Stimulated activated CD8-positive, alpha-beta memory T cell treated with anti-CD3 and anti-CD28 coated beads, Interleukin-7, amount 100 ng/mL, for 24 hours (primary cell): ENCODE measurements around the gene CEP112.

ENCODE experiments used
- DNase-seq: peaks from one replicate; pipeline ENCODE4 v3.0.0-alpha.2; 2020; ENCODE audit warnings: low read depth

CEP112 gene

DNA sequence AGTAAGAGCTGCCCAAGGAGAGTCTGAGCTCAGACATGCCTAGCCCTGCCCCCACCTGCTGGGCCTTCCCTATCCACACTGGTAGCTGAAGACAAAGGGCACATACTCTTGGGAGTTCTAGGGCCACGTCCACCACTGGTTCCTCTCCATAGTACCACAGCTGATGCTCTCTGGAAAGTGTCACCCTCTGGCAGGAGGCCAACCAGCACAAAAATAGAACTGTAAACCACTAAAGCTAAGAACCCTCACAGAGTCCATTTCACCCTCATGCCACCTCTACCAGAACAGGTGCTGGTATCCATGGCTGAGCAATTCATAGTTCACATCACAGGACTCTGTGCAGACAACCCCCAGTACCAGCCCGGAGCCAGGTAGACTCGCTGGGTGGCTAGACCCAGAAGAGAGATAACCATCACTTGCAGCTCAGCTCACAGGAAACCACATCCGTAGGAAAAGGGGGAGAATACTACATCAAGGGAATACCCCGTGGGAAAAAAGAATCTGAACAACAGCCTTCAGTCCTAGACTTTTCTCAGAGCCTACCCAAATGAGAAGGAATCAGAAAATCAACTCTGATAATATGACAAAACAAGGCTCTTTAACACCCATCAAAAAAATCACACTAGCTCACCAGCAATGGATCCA, 115.3 kb downstream of the CEP112 start:
- DNase-seq = no peak

- DNase-seq = no peak
Observed at GRCh38 chr17:66073384-66073783, 118.5 kb downstream of the CEP112 start.

DNA sequence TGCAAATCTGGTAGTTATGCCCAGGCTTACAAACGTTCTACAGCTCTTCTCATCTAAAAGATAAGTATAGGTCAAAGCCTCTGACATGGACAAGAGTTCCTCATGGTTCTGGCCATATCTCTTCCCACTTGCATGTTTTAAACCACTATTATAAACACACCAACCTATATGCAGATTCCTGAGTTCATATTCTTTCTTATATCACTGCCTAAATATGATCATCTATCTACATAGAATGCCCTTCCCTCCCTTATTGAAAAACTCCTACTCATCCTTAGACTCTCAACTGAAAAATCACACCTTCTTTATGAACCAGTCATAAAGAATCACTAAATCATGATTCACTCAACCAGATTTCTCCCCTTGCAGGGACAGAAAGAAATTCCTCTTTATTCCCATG, 128.2 kb downstream of the CEP112 start:
- DNase-seq = no peak

GRCh38 chr17:66056148-66056547, 135.8 kb downstream of the CEP112 start:
- DNase-seq = no peak

DNA sequence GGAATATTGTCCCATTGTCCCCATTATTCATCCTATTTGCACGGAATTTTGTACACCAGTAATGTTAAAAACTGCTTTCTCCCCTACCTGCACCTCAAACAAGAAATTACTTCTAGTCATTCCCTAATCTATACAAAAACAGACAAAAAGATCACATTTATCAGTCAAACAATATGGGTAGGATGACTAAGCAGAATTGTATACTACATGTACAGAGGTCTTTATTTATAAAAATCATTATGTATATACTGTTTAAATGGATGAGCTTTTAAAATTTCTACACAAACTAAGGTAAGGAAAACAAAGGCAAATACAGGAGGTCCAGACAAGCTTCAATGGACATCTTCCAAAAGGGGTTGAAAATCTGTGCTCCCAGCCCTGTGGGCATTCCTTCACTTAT, 137.7 kb downstream of the CEP112 start:
- DNase-seq = no peak

- DNase-seq = no peak
Observed at GRCh38 chr17:66044083-66044482, 147.8 kb downstream of the CEP112 start.

DNA sequence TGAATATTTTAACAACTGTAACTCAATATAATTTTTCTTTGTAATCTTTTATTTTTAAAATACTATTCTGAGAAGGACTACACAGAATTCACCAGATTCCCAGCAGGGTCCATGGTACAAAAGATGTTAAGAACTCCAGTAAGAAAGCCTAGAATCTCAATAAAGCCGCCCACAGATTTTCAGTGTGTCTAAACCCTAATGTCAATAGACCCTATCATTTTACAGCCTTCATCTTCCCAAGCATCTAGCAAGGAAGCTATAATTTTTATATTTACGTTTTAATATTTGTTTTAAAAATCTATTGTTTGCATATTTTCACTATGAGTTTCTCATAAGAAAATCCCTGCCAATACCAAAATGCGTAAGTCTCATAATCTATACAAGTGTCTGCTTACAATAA, 148.5 kb downstream of the CEP112 start:
- no peak for DNase-seq

DNA sequence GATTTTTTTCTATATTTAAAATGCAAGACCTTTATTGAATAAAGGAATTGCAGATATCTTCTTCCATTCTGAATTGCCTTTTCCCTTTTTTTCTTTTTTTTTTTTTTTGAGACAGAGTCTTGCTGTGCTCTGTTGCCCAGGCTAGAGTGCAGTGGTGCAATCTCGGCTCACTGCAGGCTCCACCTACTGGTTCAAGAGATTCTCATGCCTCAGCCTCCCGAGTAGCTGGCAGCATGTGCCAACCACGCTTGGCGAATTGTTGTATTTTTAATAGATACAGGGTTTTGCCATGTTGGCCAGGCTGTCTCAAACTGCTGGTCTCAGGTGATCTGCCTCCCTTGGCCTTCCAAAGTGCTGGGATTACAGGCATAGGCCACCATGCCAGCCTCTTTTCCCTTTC, 151.5 kb downstream of the CEP112 start:
- DNase-seq = no peak

DNA sequence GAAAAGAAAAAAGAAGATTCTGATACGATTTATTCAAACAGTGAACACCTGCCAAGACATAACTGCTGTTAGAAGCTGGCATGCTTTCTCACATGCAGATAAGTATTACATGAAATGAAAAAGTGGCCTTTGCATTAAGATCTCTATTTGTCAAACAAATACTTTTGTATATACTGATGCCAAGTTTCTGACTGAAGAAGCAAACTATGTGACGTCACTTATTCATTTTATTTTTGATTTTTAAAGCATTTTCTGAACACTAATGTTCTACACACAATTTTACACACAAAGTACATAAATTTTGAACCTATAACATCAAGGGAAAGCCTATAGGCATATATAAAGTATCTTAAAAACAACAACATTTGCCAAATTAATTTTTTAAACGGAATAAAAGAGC, 153.8 kb downstream of the CEP112 start:
- DNase-seq = no peak

- DNase-seq = no peak
Observed at GRCh38 chr17:66037221-66037620, 154.7 kb downstream of the CEP112 start.

- no peak for DNase-seq
Observed at GRCh38 chr17:66032082-66032712, 159.7 kb downstream of the CEP112 start.

DNA sequence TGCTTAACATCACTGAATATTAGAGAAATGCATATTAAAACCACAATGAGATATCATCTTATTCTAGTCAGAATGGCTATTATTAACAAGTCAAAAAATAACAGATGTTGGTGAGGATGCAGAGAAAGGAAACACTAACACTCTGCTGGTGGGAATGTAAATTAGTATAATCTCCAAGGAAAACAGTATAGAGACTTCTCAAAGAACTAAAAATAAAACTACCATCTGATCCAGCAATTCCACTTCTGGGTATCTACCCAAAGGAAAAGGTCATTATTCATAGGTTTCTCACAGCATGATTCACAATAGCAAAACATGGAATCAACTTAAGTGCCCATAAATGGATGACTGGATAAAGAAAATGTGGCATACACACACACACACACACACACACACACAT, 166.4 kb downstream of the CEP112 start:
- no peak for DNase-seq

DNA sequence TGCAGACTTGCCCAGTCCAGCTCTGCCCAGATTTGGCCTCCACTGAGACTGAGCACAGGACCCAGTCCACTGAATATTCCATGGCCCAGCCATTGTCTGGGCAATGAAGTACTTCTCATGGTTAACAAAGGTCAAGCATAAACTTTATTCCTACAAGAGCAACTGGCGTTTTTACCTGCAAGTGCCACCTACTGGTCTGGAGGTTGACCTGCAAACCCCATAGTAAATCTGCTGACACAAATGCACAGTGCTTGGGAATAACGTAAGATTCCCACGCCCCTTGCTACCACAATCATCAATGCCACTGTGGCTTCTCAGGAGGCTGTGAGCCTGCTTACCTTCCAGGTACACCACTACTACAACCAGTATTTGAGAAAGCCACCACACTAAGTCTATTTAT, 170.2 kb downstream of the CEP112 start:
- DNase-seq = no peak

DNA sequence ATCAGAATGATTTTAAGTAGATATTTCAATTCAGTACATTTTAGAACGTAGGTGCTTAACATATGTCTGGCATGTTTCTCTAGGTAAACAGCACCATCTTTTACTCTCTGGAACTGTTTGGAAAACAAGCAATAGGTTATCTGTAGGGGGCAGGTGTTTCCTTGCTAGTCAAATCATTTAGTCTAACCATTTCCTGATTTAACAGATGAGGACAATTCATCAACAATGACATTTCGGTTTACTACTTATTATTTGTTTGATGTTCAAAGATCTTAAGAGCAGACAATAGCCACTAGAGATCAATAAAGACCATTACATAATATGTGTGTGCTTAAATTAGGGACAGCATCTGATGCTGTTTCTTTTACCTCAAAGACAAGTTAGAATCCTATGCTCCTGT, 173.1 kb downstream of the CEP112 start:
- DNase-seq = no peak

- no peak for DNase-seq
Observed at GRCh38 chr17:66016231-66016630, 175.7 kb downstream of the CEP112 start.

GRCh38 chr17:66008680-66009079, 183.3 kb downstream of the CEP112 start:
- no peak for DNase-seq

DNA sequence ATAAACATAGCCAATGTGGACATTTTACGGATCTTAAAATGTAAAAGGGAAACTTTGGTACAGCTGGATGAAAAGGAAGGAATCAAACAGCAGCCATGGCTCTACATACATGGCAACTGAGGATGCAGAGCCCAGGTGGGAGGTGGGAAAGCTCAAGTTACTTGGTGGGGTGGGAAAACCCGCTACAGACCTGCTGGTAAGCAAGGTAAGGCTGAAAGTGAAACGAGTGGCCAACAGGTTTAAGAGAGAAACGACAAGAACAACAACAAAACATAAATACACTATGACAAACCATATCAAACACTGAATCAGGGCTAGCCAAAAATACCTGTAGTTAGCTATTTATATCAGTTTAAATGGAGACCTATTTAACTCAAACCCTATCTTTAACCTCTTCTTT, 185.3 kb downstream of the CEP112 start:
- no peak for DNase-seq

DNA sequence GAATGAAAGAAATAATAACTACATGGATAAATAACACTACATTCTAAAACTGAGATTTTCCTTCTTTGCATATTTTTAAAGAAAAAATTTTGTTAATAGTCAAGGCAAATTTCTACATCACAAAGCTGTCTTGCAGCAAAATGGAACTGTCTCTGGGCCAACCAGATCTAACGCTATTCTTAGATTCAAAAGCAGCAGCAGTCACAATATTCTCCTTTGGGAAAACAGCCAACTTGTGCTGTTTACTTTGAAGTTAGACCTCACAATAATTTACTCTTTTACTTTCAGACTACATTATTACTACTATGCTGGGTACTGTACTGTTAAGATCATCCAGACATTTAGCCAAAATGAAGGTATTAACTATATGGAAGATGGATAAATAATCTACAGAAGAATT, 189.1 kb downstream of the CEP112 start:
- no peak for DNase-seq

GRCh38 chr17:66002063-66002585, 189.8 kb downstream of the CEP112 start:
- no peak for DNase-seq

DNA sequence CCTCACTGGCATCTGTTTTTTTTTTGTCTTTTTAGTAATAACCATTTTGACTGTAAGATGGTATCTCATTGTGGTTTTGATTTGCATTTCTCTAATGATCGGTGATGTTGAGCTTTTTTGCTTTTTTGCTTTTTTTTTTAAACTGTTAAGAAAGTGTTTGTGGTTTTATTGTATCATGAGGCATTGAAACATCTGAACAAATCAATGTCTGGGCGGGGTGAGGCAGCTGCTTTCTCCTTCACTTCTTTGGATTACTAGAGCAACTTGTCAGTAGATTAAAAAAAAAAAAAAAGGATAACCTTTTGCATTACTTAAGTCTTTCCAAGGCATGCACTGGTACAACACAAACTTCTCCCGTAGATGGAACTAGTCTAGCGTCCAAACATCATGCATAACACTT, 191.7 kb downstream of the CEP112 start:
- no peak for DNase-seq

- DNase-seq = no peak
Observed at GRCh38 chr17:65998675-65999074, 193.3 kb downstream of the CEP112 start.

DNA sequence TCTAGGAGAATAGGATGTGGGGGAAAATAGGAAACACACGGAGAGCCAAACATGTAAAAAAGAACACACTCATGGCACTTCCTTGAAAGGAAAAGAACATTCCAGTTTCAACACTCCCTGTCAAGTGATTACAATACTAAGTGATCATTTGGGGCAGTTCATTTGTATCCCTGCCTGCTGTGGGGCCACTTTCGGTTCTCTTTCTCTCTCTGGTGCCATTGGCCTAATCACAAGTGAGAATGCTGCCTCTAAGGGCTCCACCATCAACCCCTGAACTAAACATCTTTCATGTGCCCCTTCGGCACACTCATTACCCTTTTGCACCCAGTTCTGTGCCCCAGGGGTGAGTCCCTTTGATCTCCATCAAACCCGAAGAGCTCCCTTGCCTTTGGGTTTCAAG, 197.3 kb downstream of the CEP112 start:
- no peak for DNase-seq

- no peak for DNase-seq
Observed at GRCh38 chr17:65994114-65994513, 197.8 kb downstream of the CEP112 start.

- DNase-seq = no peak
Observed at GRCh38 chr17:65990593-65990992, 201.3 kb downstream of the CEP112 start.
